Testis (tissue), 3 donors: ENCODE data around the gene KPNB1. TPM values are rescaled to one million over a fixed set of nuclear protein-coding genes. Genes with fewer than 3 reads are reported as not detected.

Experiments
- DNase-seq: peaks from one replicate; pipeline ENCODE4 v3.0.0-alpha.2; 2019
- H3K27ac ChIP-seq, 2 donors: fragments of 200-600 bp; sonication (generic); one replicate each; pipeline ENCODE4 v1.5.1; 2019
- H3K27me3 ChIP-seq: fragments of 200-600 bp; sonication (generic); one replicate; pipeline ENCODE4 v1.5.1; 2019
- H3K36me3 ChIP-seq: fragments of 200-600 bp; sonication (generic); one replicate; pipeline ENCODE4 v1.5.1; 2017; ENCODE audit warnings: low read depth; ENCODE audit errors: missing control alignments
- H3K4me1 ChIP-seq: fragments of 200-600 bp; sonication (generic); one replicate; pipeline ENCODE4 v1.5.1; 2019
- H3K4me3 ChIP-seq, 2 donors: fragments of 200-600 bp; sonication (generic); one replicate each; pipeline ENCODE4 v1.5.1; 2017 to 2019
- H3K9me3 ChIP-seq: fragments of 200-600 bp; sonication (generic); one replicate; pipeline ENCODE4 v1.5.1; 2017
- POLR2A ChIP-seq: fragments of 450-650 bp; IDR thresholded peaks from one replicate; pipeline ENCODE4 v1.6.1; 2017; ENCODE audit warnings: antibody characterized with exemption, mild to moderate bottlenecking, moderate library complexity
- WGBS, 2 donors: methylation state at CpG; one replicate each; pipeline ENCODE4 v1.1.5; 2018; 5-methylcytosine and 5-hydroxymethylcytosine counted together
- intact Hi-C: fragments of 100-400 bp; cut with DNase I; formaldehyde crosslinking; loops from one replicate; pipeline ENCODE4 v1.15.1; 2023; ENCODE audit warnings: low total_unique reads
- polyA plus RNA-seq: library from polyadenylated mRNA; stranded (reverse); fragments of 350-450 nt; fragmentation: Illumina TruSeq; extraction: RNeasy Lipid Tissue Mini Kit (QIAGEN cat#74804); gene quantifications from one replicate; pipeline ENCODE4 v1.2.3, GENCODE V29; 2014; ENCODE audit warnings: low read depth, low replicate concordance; ENCODE audit not compliant: insufficient read depth
- total RNA-seq, 2 donors: library from RNA; depleted of rRNA; stranded (reverse); fragments of >200 nt; gene quantifications; one replicate each; pipeline ENCODE4 v1.2.3, GENCODE V29; 2016
- TF ChIP-seq, protein P1 (sequence below), 3 experiments: fragments of 450-650 bp in 2 of 3; fragments of 200-600 bp in 1 of 3; sonication (generic) in 1 of 3; IDR thresholded peaks; one replicate each; pipeline ENCODE4 v1.5.1; 2016 to 2019; ENCODE audit warnings: antibody characterized with exemption in 3 of 3, mild to moderate bottlenecking in 2 of 3, moderate library complexity in 1 of 3

The KPNB1 gene
- total and polyA plus RNA-seq, 3 donors from 2014 or later = 262 to 391 (median 299) TPM

DNA sequence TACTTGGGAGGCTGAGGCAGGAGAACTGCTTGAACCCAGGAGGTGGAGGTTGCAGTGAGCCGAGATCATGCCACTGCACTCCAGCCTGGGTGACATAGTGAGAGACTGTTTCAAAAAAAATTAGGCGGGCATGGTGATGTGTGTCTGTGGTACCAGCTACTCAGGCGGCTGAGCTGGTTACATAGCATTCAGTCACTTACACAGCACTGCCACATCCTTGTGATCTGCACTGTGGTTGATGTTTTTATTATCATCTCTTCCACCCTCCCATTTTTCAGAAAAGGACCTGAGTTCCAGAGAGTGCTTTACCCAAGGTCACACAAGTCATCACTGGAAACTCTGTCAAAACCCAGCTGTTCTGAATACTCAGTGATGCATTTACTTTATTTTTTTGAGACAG lies 14.8 kb upstream of the KPNB1 start:
- intact Hi-C loops = loop anchor here (5.0 kb wide), 1 partner anchor 513 kb away; no protein-coding TSS in a partner anchor
- Histone ChIP-seq H3K4me1 (no peaks in the 10 kb centered on the region), H3K4me3 (no peak overlapping the region), H3K36me3 (no peaks in the 10 kb centered on the region), H3K9me3 (no peaks in the 10 kb centered on the region), H3K27ac (no peak overlapping the region), H3K27me3 (no peaks in the 10 kb centered on the region)
- TF ChIP-seq POLR2A = no peak
- TF ChIP-seq, protein P1, sequence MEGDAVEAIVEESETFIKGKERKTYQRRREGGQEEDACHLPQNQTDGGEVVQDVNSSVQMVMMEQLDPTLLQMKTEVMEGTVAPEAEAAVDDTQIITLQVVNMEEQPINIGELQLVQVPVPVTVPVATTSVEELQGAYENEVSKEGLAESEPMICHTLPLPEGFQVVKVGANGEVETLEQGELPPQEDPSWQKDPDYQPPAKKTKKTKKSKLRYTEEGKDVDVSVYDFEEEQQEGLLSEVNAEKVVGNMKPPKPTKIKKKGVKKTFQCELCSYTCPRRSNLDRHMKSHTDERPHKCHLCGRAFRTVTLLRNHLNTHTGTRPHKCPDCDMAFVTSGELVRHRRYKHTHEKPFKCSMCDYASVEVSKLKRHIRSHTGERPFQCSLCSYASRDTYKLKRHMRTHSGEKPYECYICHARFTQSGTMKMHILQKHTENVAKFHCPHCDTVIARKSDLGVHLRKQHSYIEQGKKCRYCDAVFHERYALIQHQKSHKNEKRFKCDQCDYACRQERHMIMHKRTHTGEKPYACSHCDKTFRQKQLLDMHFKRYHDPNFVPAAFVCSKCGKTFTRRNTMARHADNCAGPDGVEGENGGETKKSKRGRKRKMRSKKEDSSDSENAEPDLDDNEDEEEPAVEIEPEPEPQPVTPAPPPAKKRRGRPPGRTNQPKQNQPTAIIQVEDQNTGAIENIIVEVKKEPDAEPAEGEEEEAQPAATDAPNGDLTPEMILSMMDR (IDR thresholded peaks at IDR 0.05) = no peak
- WGBS, 2 donors = 89 to 96% methylated on average over 3 of the region's 3 CpGs
- DNase-seq = no peak

DNA sequence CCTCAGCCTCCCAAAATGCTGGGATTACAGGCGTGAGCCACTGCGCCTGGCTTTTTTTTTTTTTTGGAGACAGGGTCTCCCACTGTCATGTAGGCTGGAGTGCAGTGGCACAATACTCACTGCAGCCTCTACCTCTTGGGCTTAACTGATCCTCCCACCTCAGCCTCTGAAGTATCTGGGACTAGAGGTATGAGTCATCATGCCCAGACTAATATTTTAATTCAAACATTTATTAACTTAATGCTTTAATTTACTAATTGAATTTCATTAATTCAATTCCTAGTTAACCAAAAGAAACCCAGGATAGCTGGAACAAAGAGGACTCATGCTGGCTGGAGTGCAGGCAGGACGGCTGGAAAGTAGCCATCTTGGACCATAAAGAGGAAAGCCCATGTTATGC lies 14.0 kb upstream of the KPNB1 start:
- Histone ChIP-seq H3K4me3 (no peak overlapping the region), H3K27me3 (no peaks in the 10 kb centered on the region), H3K4me1 (no peaks in the 10 kb centered on the region), H3K27ac (no peak overlapping the region), H3K9me3 (no peaks in the 10 kb centered on the region), H3K36me3 (no peaks in the 10 kb centered on the region)
- no peak for TF ChIP-seq POLR2A
- TF ChIP-seq, protein P1 (IDR thresholded peaks at IDR 0.05) = no peak
- no peak for DNase-seq
- intact Hi-C loops = no loop called here
- 90 to 93% methylated on average over 3 of the region's 3 CpGs for WGBS, 2 donors

DNA sequence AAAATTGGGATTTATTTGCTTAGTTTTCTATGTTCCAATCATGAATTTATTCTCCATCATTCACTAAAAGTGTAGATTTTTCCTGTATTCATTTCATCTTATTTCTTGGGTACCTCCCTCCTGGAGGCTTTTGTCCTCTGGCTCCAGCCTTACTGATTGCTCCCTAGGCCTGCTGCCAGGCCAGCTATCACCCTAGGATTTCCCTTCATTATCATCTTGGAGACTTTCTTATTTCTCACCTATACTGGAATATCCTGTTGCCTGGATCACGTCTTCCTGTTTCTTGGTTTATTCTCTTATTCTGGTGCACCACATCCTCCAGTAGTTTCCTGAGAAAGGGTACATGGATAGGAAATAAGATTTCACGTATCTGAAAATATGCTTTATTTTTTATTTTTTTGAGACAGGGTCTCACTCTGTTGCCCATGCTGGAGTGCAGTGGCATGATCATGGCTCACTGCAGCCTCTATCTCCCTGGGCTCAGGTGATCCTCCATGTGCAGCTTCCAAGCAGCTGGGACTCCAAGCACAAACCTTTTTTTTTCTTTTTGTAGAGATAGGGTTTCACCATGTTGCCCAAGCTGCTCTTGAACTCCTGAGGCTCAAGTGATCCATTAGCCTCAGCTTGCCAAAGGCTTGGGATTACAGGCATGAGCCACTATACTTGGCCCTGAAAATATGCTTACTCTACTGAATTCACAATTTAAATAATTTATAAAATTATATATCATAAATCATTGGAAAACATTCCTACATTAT lies 13.3 kb upstream of the KPNB1 start:
- H3K4me1 ChIP-seq = no peaks in the 10 kb centered on the region
- H3K27me3 ChIP-seq = no peaks in the 10 kb centered on the region
- WGBS, 2 donors = 80 to 85% methylated on average over 2 of the region's 2 CpGs
- no peak overlapping the region for H3K27ac ChIP-seq
- no peaks in the 10 kb centered on the region for H3K36me3 ChIP-seq
- DNase-seq = no peak
- TF ChIP-seq, protein P1 (IDR thresholded peaks at IDR 0.05) = no peak
- TF ChIP-seq POLR2A = no peak
- intact Hi-C loops = no loop called here
- no peak overlapping the region for H3K4me3 ChIP-seq
- H3K9me3 ChIP-seq = no peaks in the 10 kb centered on the region

DNA sequence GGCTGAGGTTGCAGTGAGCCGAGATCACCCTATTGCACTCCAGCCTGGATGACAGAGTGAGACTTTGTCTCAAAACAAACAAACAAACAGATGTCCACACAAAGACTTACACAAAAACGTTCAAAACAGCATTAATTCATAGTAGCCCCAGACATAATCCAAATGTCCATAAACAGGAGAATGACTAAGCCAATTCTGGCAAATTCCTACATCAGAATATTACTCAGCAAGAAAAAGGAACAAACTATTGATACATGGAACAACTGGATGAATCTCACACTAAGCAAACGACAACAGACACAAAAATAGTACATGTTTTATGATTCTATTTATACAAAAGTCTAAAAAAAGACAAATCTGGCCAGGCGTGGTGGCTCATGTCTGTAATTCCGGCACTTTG lies 10.8 kb upstream of the KPNB1 start:
- Histone ChIP-seq H3K9me3 (no peaks in the 10 kb centered on the region), H3K36me3 (no peaks in the 10 kb centered on the region), H3K4me1 (no peaks in the 10 kb centered on the region), H3K4me3 (no peak overlapping the region), H3K27ac (no peak overlapping the region), H3K27me3 (no peaks in the 10 kb centered on the region)
- TF ChIP-seq POLR2A = no peak
- TF ChIP-seq, protein P1 (IDR thresholded peaks at IDR 0.05) = no peak
- no peak for DNase-seq
- intact Hi-C loops = no loop called here
- 75 to 93% methylated on average over 5 of the region's 5 CpGs for WGBS, 2 donors

DNA sequence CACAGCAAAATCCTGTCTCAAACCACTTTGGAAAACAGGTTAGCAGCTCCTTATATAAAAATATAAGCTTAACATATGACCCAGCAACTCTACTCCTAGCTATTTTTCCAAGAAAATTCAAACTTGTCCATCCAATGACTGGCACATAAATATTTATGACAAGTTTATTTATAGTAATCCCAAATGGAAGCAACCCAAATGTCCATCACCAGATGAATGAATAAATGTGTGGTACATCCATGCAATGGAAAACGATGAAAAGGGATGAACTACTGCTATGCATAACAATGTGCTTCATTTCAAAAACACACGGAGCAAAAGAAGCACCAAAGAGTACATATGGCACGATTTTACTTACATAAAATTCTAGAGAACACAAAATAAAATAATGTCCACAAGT lies 9.6 kb upstream of the KPNB1 start:
- DNase-seq = no peak
- Histone ChIP-seq H3K27ac (no peak overlapping the region), H3K4me3 (no peak overlapping the region), H3K9me3 (no peaks in the 10 kb centered on the region), H3K36me3 (no peaks in the 10 kb centered on the region), H3K4me1 (no peaks in the 10 kb centered on the region), H3K27me3 (no peaks in the 10 kb centered on the region)
- intact Hi-C loops = no loop called here
- TF ChIP-seq, protein P1 (IDR thresholded peaks at IDR 0.05) = no peak
- TF ChIP-seq POLR2A = no peak
- 82 to 83% methylated on average over 3 of the region's 3 CpGs for WGBS, 2 donors
